GM12875 (cell line): Measurements from ENCODE around the gene MCTP2.
"Not testable (repeated sequence)": the region's sequence is repeated elsewhere in the genome, so short reads cannot be mapped to it uniquely, and the experiment has no call there.

Source experiments
- H3K4me3 ChIP-seq: one replicate; pipeline ENCODE4 v1.5.1; 2011; ENCODE audit warnings: low read depth, low read length, control low read depth
- TF ChIP-seq, protein P1 (sequence below): IDR thresholded peaks from 2 replicates; pipeline ENCODE4 v1.5.1; 2011; ENCODE audit warnings: low read depth, mild to moderate bottlenecking, control low read depth, inconsistent platforms, low read length, moderate library complexity, borderline replicate concordance; ENCODE audit not compliant: insufficient read depth

MCTP2 gene

DNA sequence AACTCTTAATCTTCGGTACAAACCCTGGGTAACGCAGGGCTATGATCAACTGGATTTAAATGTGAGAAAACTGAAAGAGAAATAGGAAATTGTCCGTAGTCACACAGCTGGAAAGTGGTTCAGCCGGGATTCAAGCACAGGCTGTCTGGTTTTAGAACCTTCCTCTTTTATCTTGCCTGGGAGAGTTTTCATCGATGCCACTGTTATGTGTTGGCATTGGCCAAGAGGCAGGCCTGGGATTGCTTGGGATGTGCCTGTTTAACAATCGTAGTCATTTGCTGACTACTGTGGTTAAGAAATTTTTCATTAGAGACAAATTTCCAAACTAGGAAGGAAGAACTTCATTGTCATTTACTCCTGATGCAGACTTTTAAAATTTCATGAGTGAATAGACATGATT is 4.3 kb downstream of the MCTP2 start:
- H3K4me3 ChIP-seq: no peak overlapping the region
- TF ChIP-seq, protein P1, sequence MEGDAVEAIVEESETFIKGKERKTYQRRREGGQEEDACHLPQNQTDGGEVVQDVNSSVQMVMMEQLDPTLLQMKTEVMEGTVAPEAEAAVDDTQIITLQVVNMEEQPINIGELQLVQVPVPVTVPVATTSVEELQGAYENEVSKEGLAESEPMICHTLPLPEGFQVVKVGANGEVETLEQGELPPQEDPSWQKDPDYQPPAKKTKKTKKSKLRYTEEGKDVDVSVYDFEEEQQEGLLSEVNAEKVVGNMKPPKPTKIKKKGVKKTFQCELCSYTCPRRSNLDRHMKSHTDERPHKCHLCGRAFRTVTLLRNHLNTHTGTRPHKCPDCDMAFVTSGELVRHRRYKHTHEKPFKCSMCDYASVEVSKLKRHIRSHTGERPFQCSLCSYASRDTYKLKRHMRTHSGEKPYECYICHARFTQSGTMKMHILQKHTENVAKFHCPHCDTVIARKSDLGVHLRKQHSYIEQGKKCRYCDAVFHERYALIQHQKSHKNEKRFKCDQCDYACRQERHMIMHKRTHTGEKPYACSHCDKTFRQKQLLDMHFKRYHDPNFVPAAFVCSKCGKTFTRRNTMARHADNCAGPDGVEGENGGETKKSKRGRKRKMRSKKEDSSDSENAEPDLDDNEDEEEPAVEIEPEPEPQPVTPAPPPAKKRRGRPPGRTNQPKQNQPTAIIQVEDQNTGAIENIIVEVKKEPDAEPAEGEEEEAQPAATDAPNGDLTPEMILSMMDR: no peak

DNA sequence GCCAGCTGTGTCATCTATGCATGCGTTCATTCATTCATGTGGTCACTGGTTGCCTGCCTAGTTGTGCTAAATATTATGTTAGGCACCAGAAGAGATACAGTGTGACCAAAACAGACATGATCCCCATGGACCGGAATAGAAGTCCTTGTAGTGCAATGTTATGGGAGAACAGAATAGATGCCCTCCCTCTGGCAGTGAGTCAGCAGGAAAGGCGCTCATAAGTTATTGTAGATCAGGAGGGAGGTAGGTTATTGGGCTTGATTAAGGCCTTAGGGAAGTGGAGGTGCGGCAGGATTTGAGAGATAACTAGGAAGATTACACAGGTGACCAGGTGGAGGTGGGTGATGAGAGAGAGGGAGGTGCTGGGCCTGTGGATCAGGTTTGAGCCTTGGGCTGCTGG is 5.2 kb downstream of the MCTP2 start:
- H3K4me3 ChIP-seq: no peak overlapping the region
- TF ChIP-seq, protein P1: no peak

DNA sequence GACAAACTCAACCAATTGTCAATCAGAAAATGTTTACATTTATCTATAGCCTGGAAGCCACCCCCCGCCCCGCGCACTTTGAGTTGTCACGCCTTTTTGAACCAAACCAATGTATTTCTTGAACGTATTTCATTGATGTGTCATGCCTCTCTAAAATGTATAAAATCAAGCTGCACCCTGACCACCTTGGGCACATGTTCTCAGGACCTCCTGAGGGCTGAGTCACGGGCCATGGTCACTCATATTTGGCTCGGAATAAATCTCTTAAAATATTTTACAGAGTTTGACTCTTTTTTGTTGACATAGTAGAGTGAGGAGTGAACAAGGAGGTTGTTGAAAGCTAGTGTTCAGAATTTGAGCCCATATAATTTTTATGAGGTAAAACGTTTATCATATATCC is 6.5 kb downstream of the MCTP2 start:
- H3K4me3 ChIP-seq: no peak overlapping the region

DNA sequence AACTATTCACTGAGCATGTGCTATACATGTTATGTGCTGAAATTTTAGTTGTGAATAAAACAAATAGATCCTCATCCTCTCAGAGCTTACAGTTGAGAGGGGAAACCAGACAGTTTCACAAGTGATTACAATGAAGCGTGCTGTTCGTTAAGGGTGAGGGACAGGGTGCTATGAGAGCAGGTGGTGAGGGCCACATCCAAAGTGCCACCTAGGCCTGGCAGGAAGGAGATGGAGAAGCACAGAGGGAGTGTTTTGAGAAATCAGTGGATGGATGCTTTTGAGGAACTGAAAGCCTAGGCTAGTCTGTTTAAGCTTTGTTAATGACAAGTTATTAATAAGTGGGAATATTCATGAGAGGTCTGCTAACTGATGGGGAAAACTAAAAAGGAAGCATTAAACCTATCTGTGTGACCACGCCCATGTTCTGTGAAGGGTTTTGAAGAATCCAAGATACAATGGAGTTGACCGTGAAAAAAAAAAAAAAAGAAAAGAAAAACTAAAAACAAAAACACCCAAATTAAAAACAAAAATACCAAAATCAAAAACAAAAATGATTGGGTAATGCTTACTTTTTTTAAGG is 7.3 kb downstream of the MCTP2 start:
- no peak overlapping the region for H3K4me3 ChIP-seq
- TF ChIP-seq, protein P1: no peak

More for the DNA sequence above, 6.5 kb downstream of the MCTP2 start:
- TF ChIP-seq, protein P1: no peak

DNA sequence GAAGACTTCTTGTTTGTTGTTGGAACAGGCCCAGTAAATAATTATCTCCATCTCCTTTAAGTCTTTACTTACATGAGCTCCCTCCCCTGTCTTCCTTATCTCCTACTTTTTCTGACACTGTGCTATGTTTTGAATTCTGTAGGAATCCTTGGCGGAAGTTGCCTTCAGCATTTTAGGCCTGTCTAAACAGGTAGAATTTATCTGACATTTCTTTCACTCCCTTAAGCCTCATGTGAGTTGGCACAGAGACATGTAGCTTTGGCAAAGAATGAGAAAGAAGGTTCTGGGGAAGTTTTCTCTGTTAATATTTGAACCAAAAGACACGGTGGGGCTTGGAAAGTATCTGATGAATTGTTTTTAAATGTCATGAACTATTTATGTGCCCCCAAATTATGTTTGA is 8.1 kb downstream of the MCTP2 start:
- TF ChIP-seq, protein P1: no peak
- H3K4me3 ChIP-seq: no peak overlapping the region

DNA sequence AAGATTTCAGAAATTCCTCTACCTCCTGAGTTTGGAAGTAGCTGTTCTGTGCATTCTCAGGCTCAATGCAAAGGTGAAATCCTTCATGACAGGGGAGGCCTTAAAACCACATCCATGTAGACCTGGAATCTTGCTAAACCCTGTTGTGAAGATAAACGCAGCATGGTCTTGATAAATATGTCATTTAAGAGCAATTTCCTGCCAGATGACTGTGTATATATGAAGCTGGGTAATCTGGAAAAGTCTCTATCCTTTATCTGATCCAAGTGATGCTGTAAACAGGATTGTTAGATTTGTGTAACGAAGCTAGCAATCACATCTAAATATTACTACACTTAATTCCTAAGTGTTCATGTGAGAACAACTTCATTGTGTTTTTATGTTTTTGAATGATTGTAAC is 9.1 kb downstream of the MCTP2 start:
- no peak overlapping the region for H3K4me3 ChIP-seq
- TF ChIP-seq, protein P1: no peak

DNA sequence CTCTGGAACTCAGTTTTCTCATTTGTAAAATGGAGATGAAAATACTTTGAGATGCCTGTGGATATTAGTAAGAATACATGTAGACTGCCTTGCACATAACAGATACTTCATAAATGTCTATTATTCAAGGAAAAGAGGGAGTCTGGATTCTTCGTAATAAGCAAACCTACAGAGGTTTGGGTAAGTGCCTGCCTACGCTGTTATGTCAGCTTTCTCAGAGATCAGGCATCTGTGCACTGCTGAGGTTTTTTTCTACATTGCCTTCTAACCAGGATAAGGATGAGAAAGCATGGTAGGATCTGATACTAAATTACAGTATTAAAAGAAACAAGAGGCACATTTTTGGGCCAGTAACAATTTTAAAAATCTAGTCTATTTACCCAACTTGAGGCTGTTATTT is 10.9 kb downstream of the MCTP2 start:
- TF ChIP-seq, protein P1: no peak

DNA sequence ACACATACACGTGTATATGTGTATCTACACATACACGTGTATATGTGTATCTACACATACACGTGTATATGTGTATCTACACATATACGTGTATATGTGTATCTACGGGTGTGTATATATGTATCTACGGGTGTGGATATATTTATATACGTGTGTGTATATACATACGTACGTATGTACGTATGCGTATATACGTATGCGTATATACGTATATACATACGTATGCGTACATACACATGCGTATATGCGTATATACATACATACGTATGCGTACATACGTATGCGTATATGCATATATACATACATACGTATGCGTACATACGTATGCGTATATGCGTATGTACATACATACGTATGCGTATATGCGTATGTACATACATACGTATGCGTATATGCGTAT is 11.6 kb downstream of the MCTP2 start:
- H3K4me3 ChIP-seq: not testable (repeated sequence)

More for the DNA sequence above, 10.9 kb downstream of the MCTP2 start:
- no peak overlapping the region for H3K4me3 ChIP-seq
